H9 (cell line): ENCODE data around the gene NAGK. TPM values are rescaled to one million over a fixed set of nuclear protein-coding genes. Genes with fewer than 3 reads are reported as not detected.

Experiments
- DNase-seq: peaks from one replicate; pipeline ENCODE4 v3.0.0-alpha.2; 2017
- H2AFZ ChIP-seq: one replicate; pipeline ENCODE4 v1.6.1; 2013; ENCODE audit warnings: mild to moderate bottlenecking, low read length, control low read depth, moderate library complexity
- H2AK5ac ChIP-seq: 2 replicates; pipeline ENCODE4 v1.6.1; 2013; ENCODE audit warnings: low read length, control low read depth, mixed read lengths; ENCODE audit not compliant: insufficient read length
- H2BK120ac ChIP-seq: one replicate; pipeline ENCODE4 v1.6.1; 2013; ENCODE audit warnings: low read depth, mild to moderate bottlenecking, low read length, control low read depth, inconsistent platforms; ENCODE audit not compliant: poor library complexity, severe bottlenecking
- H2BK12ac ChIP-seq: 2 replicates; pipeline ENCODE4 v1.6.1; 2013; ENCODE audit warnings: low read length, control low read depth, mixed read lengths, low read depth; ENCODE audit not compliant: insufficient read length
- H2BK15ac ChIP-seq: 2 replicates; pipeline ENCODE4 v1.6.1; 2013; ENCODE audit warnings: low read depth, low read length, control low read depth
- H2BK20ac ChIP-seq: one replicate; pipeline ENCODE4 v1.6.1; 2013; ENCODE audit warnings: low read depth, mild to moderate bottlenecking, low read length, control low read depth, inconsistent platforms; ENCODE audit not compliant: poor library complexity, severe bottlenecking
- H2BK5ac ChIP-seq: 2 replicates; pipeline ENCODE4 v1.6.1; 2013; ENCODE audit warnings: low read length, control low read depth, mixed read lengths; ENCODE audit not compliant: insufficient read length
- H3K14ac ChIP-seq: 2 replicates; pipeline ENCODE4 v1.6.1; 2013; ENCODE audit warnings: low read length, control low read depth; ENCODE audit not compliant: insufficient read depth
- H3K18ac ChIP-seq: 2 replicates; pipeline ENCODE4 v1.6.1; 2013; ENCODE audit warnings: low read depth, mild to moderate bottlenecking, mixed read lengths, low read length, control low read depth; ENCODE audit not compliant: insufficient read length
- H3K23ac ChIP-seq: 2 replicates; pipeline ENCODE4 v1.6.1; 2013; ENCODE audit warnings: low read length, control low read depth, mixed read lengths, low read depth; ENCODE audit not compliant: insufficient read length
- H3K23me2 ChIP-seq: 2 replicates; pipeline ENCODE4 v1.6.1; 2013; ENCODE audit warnings: low read depth, mild to moderate bottlenecking, mixed read lengths, low read length, control low read depth; ENCODE audit not compliant: insufficient read length, poor library complexity, severe bottlenecking
- H3K27ac ChIP-seq: 2 replicates; pipeline ENCODE4 v1.5.1; 2013; ENCODE audit warnings: low read length, control low read depth, mixed read lengths, low read depth; ENCODE audit not compliant: insufficient read length
- H3K27me3 ChIP-seq: 2 replicates; pipeline ENCODE4 v1.6.1; 2013; ENCODE audit warnings: low read length, control low read depth, inconsistent platforms; ENCODE audit not compliant: insufficient read depth
- H3K4ac ChIP-seq: 2 replicates; pipeline ENCODE4 v1.6.1; 2013; ENCODE audit warnings: low read depth, mild to moderate bottlenecking, control low read depth, inconsistent platforms, low read length, moderate library complexity
- H3K4me1 ChIP-seq: 2 replicates; pipeline ENCODE4 v1.6.1; 2013; ENCODE audit warnings: low read length, control low read depth, inconsistent platforms; ENCODE audit not compliant: insufficient read depth
- H3K4me2 ChIP-seq: 2 replicates; pipeline ENCODE4 v1.6.1; 2013; ENCODE audit warnings: low read length, control low read depth, mixed read lengths; ENCODE audit not compliant: insufficient read length, insufficient read depth
- H3K56ac ChIP-seq: 2 replicates; pipeline ENCODE4 v1.6.1; 2013; ENCODE audit warnings: low read depth, mild to moderate bottlenecking, mixed read lengths, low read length, control low read depth; ENCODE audit not compliant: insufficient read length
- H3K79me1 ChIP-seq: 2 replicates; pipeline ENCODE4 v1.6.1; 2013; ENCODE audit warnings: low read depth, mild to moderate bottlenecking, moderate library complexity, low read length, control low read depth, inconsistent platforms; ENCODE audit not compliant: insufficient read depth, poor library complexity, severe bottlenecking
- H3K79me2 ChIP-seq: 2 replicates; pipeline ENCODE4 v1.6.1; 2013; ENCODE audit warnings: low read length, control low read depth, inconsistent platforms; ENCODE audit not compliant: insufficient read depth
- H3K9ac ChIP-seq: 2 replicates; pipeline ENCODE4 v1.6.1; 2013; ENCODE audit warnings: low read length, control low read depth, mixed read lengths; ENCODE audit not compliant: insufficient read length; ENCODE audit errors: extremely low read depth
- H3K9me3 ChIP-seq: one replicate; pipeline ENCODE4 v1.6.1; 2013; ENCODE audit warnings: low read depth, low read length, inconsistent platforms; ENCODE audit not compliant: control insufficient read depth
- H3T11ph ChIP-seq: one replicate; pipeline ENCODE4 v1.6.1; 2013; ENCODE audit warnings: mild to moderate bottlenecking, low read length, control low read depth, inconsistent platforms
- H4K20me1 ChIP-seq: one replicate; pipeline ENCODE4 v1.6.1; 2013; ENCODE audit not compliant: control insufficient read depth, insufficient read length, insufficient read depth
- H4K5ac ChIP-seq: 2 replicates; pipeline ENCODE4 v1.6.1; 2013; ENCODE audit warnings: low read depth, mild to moderate bottlenecking, mixed read lengths, low read length, control low read depth; ENCODE audit not compliant: insufficient read length
- H4K8ac ChIP-seq: replicated peaks from 2 replicates; pipeline ENCODE4 v1.6.1; 2013; ENCODE audit warnings: low read length, control low read depth, mixed read lengths, low read depth; ENCODE audit not compliant: insufficient read length
- H4K91ac ChIP-seq: 2 replicates; pipeline ENCODE4 v1.6.1; 2013; ENCODE audit warnings: low read depth, mild to moderate bottlenecking, moderate library complexity, mixed read lengths, low read length, control low read depth; ENCODE audit not compliant: insufficient read length
- H3K27ac Mint-ChIP-seq, 3 experiments: 2 replicates in 2 of 3; 3 replicates in 1 of 3; pipeline ENCODE4 v1.8.0; 2020 to 2021; ENCODE audit warnings: mixed read lengths in 3 of 3, mild to moderate bottlenecking in 1 of 3, moderate library complexity in 1 of 3
- H3K27me3 Mint-ChIP-seq: 2 replicates; pipeline ENCODE4 v1.8.0; 2021; ENCODE audit warnings: low read depth, mild to moderate bottlenecking, moderate library complexity, mixed read lengths
- H3K36me3 Mint-ChIP-seq, 3 experiments: 2 replicates in 2 of 3; 3 replicates in 1 of 3; pipeline ENCODE4 v1.8.0; 2020 to 2021; ENCODE audit warnings: low read depth in 3 of 3, mixed read lengths in 3 of 3; ENCODE audit not compliant: insufficient read depth in 1 of 3
- H3K4me1 Mint-ChIP-seq, 2 experiments: 2 replicates each; pipeline ENCODE4 v1.8.0; 2020; ENCODE audit warnings: mixed read lengths in 2 of 2
- H3K4me3 Mint-ChIP-seq, 2 experiments: 2 replicates in 1 of 2; 3 replicates in 1 of 2; pipeline ENCODE4 v1.8.0; 2020 to 2021; ENCODE audit warnings: mild to moderate bottlenecking in 2 of 2, mixed read lengths in 2 of 2, moderate library complexity in 1 of 2
- H3K9me3 Mint-ChIP-seq, 2 experiments: 2 replicates in 1 of 2; 3 replicates in 1 of 2; pipeline ENCODE4 v1.8.0; 2020; ENCODE audit warnings: mild to moderate bottlenecking in 2 of 2, mixed read lengths in 2 of 2, moderate library complexity in 1 of 2
- CTCF ChIP-seq: fragments of 200-600 bp; sonication (generic); conservative IDR thresholded peaks from 3 replicates; pipeline ENCODE4 v1.8.0; 2021; ENCODE audit warnings: antibody characterized with exemption, mild to moderate bottlenecking
- WGBS: extraction: QIAGEN DNeasy Blood & Tissue Kit; methylation state at CpG from one replicate; pipeline ENCODE4 v1.1.7; 2013; ENCODE audit warnings: missing lambda C conversion rate, low lambda C conversion rate, mixed read lengths; ENCODE audit not compliant: insufficient read length; ENCODE audit errors: extremely low coverage; 5-methylcytosine and 5-hydroxymethylcytosine counted together
- total RNA-seq: library from RNA; stranded (reverse); gene quantifications from 2 replicates; pipeline ENCODE4 v1.2.1, GENCODE V29; 2021

Gene NAGK
- total RNA-seq, 1 experiment from 2014 or later, result 74.4 TPM

GRCh38 chr2:71060871-71061270 is 7.6 kb upstream of the NAGK start:
- Histone ChIP-seq H3K9ac (no peak overlapping the region), H4K5ac (no peak overlapping the region), H3K27me3 (no peaks in the 10 kb centered on the region), H3K4me1 (no peaks in the 10 kb centered on the region), H4K8ac (no peak overlapping the region), H2AK5ac (no peak overlapping the region), H3T11ph (no peak overlapping the region), H3K23me2 (no peaks in the 10 kb centered on the region), H3K79me1 (no peaks in the 10 kb centered on the region), H3K4ac (no peak overlapping the region), H2BK120ac (no peak overlapping the region), H3K4me2 (no peak overlapping the region), H2BK15ac (no peak overlapping the region), H3K27ac (no peak overlapping the region), H4K91ac (no peak overlapping the region), H3K23ac (no peak overlapping the region), H2BK12ac (no peak overlapping the region), H2AFZ (no peak overlapping the region), H3K14ac (no peak overlapping the region; the same call in 1 of the 2 replicates), H2BK5ac (no peak overlapping the region), H3K56ac (no peak overlapping the region), H3K79me2 (no peaks in the 10 kb centered on the region), H3K9me3 (no peaks in the 10 kb centered on the region), H4K20me1 (no peaks in the 10 kb centered on the region), H2BK20ac (no peak overlapping the region), H3K18ac (no peak overlapping the region)
- no peak for DNase-seq
- TF ChIP-seq CTCF, result no peak
- Mint-ChIP-seq H3K27me3 (peaks cover 17% of the 10 kb centered on the region), H3K4me1 (no peaks in the 10 kb centered on the region), H3K9me3 (no peaks in the 10 kb centered on the region), H3K27ac (no peak overlapping the region), H3K4me3 (no peak overlapping the region), H3K36me3 (no peaks in the 10 kb centered on the region)
- no CpG with 5 or more reads among the region's 3 CpGs for WGBS
